GM23338 (cell line): ENCODE measurements around the gene KCNMA1. TPM values are rescaled to one million over a fixed set of nuclear protein-coding genes. Genes with fewer than 3 reads are reported as not detected.

Source experiments
- ATAC-seq: fragments of 200-7000 bp; cut with Tn5 transposase; 3 replicates; pipeline ENCODE4 v1.9.1; 2020
- DNase-seq: peaks from one replicate; pipeline ENCODE4 v3.0.0-alpha.2; 2015; ENCODE audit warnings: low spot score
- H2AFZ ChIP-seq: fragments of 200-600 bp; sonication (generic); 2 replicates; pipeline ENCODE4 v1.8.0; 2016; ENCODE audit warnings: antibody characterized with exemption, mild to moderate bottlenecking, moderate library complexity
- H3F3A ChIP-seq: fragments of 200-600 bp; sonication (generic); replicated peaks from 2 replicates; pipeline ENCODE4 v1.8.0; 2017; ENCODE audit warnings: antibody characterized with exemption, mixed run types, low read depth
- H3K27ac ChIP-seq: fragments of 200-600 bp; sonication (generic); 2 replicates; pipeline ENCODE4 v1.6.1; 2016; ENCODE audit warnings: low read depth
- H3K27me3 ChIP-seq: fragments of 200-600 bp; sonication (generic); 2 replicates; pipeline ENCODE4 v1.8.0; 2016; ENCODE audit warnings: mild to moderate bottlenecking, mixed run types, moderate library complexity; ENCODE audit not compliant: insufficient read depth
- H3K36me3 ChIP-seq: fragments of 200-600 bp; sonication (generic); 2 replicates; pipeline ENCODE4 v1.8.0; 2016; ENCODE audit warnings: mild to moderate bottlenecking; ENCODE audit not compliant: insufficient read depth
- H3K4me1 ChIP-seq: fragments of 200-600 bp; sonication (generic); 2 replicates; pipeline ENCODE4 v1.8.0; 2016; ENCODE audit warnings: mild to moderate bottlenecking, moderate library complexity; ENCODE audit not compliant: insufficient read depth
- H3K4me2 ChIP-seq: fragments of 200-600 bp; sonication (generic); 2 replicates; pipeline ENCODE4 v1.7.1; 2017; ENCODE audit warnings: mixed run types
- H3K4me3 ChIP-seq: fragments of 200-600 bp; sonication (generic); 2 replicates; pipeline ENCODE4 v1.6.1; 2016; ENCODE audit warnings: mixed run types
- H3K79me2 ChIP-seq: fragments of 200-600 bp; sonication (generic); replicated peaks from 2 replicates; pipeline ENCODE4 v1.8.0; 2017; ENCODE audit warnings: mild to moderate bottlenecking; ENCODE audit not compliant: insufficient read depth
- H3K9me2 ChIP-seq: fragments of 200-600 bp; sonication (generic); 2 replicates; pipeline ENCODE4 v1.8.0; 2017; ENCODE audit not compliant: insufficient read depth
- H4K20me1 ChIP-seq: fragments of 200-600 bp; sonication (generic); replicated peaks from 2 replicates; pipeline ENCODE4 v1.8.0; 2017; ENCODE audit warnings: mild to moderate bottlenecking; ENCODE audit not compliant: insufficient read depth
- H3K27ac Mint-ChIP-seq: 2 replicates; pipeline ENCODE4 v1.8.0; 2020; ENCODE audit warnings: inconsistent platforms, mild to moderate bottlenecking, moderate library complexity, mixed read lengths
- H3K27me3 Mint-ChIP-seq: 3 replicates; pipeline ENCODE4 v1.8.0; 2022; ENCODE audit warnings: low read depth, mild to moderate bottlenecking, moderate library complexity, mixed read lengths, inconsistent platforms; ENCODE audit not compliant: insufficient read depth, poor library complexity
- H3K36me3 Mint-ChIP-seq: 3 replicates; pipeline ENCODE4 v1.8.0; 2021; ENCODE audit warnings: low read depth, mild to moderate bottlenecking, inconsistent platforms, moderate library complexity, mixed read lengths
- H3K4me1 Mint-ChIP-seq: 3 replicates; pipeline ENCODE4 v1.8.0; 2020; ENCODE audit warnings: mild to moderate bottlenecking, inconsistent platforms, mixed read lengths
- H3K4me3 Mint-ChIP-seq: 3 replicates; pipeline ENCODE4 v1.8.0; 2021; ENCODE audit warnings: moderate library complexity, mild to moderate bottlenecking, inconsistent platforms, mixed read lengths
- H3K9me3 Mint-ChIP-seq: 3 replicates; pipeline ENCODE4 v1.8.0; 2020; ENCODE audit warnings: moderate library complexity, mild to moderate bottlenecking, inconsistent platforms, mixed read lengths
- CREB1 ChIP-seq: fragments of 250-450 bp; sonication (Bioruptor Pico); IDR thresholded peaks from 2 replicates; pipeline ENCODE4 v1.5.0; 2020; ENCODE audit warnings: low read depth, mild to moderate bottlenecking, moderate library complexity
- STAT1 ChIP-seq: IDR thresholded peaks from one replicate; pipeline ENCODE4 v1.6.1; 2016; ENCODE audit warnings: antibody characterized with exemption; ENCODE audit not compliant: unreplicated experiment
- ZNF114 ChIP-seq: fragments of 250-450 bp; sonication (Bioruptor Pico); IDR thresholded peaks from 2 replicates; pipeline ENCODE4 v1.5.0; 2020; ENCODE audit warnings: mild to moderate bottlenecking, moderate library complexity
- ZNF331 ChIP-seq: fragments of 250-450 bp; sonication (Bioruptor Pico); IDR thresholded peaks from 2 replicates; pipeline ENCODE4 v1.5.0; 2020; ENCODE audit warnings: low read depth, mild to moderate bottlenecking, moderate library complexity
- polyA plus RNA-seq: library from polyadenylated mRNA; unstranded; fragments of >200 nt; fragmentation: Nextera tagmentation; extraction: Ambion mirVana; gene quantifications from 2 replicates; pipeline ENCODE4 v1.2.1, GENCODE V29; 2016
- total RNA-seq: library from RNA; depleted of rRNA; stranded (reverse); fragments of >200 nt; shearing (Covaris generic); gene quantifications from 2 replicates; pipeline ENCODE4 v1.2.3, GENCODE V29; 2014
- TF ChIP-seq, protein P1 (sequence below): fragments of 250-450 bp; sonication (Bioruptor Pico); IDR thresholded peaks from 2 replicates; pipeline ENCODE4 v1.5.0; 2020; ENCODE audit warnings: mild to moderate bottlenecking, moderate library complexity

The KCNMA1 gene
- total and polyA plus RNA-seq, 2 experiments from 2014 or later, result 8.2 to 9.0 TPM

DNA sequence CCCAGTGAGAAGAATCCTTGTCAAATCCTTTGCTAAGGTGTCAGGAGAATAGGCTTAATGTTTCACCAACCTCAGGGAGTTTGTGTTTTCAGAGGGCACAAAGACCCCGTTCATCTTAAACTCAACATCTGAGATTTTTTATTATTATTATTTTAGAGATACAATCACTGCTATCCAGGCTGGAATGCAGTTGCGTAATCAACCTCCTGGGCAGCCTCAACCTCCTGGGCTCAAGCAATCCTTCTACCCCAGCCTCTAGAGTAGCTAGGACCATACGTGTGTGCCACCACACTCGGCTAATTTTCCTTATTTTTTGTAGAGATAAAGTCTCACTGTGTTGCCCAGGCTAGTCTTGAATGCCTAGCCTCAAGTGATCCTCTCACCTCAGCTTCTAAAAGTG lies 599.2 kb downstream of the KCNMA1 start (continued):
- TF ChIP-seq, protein P1, sequence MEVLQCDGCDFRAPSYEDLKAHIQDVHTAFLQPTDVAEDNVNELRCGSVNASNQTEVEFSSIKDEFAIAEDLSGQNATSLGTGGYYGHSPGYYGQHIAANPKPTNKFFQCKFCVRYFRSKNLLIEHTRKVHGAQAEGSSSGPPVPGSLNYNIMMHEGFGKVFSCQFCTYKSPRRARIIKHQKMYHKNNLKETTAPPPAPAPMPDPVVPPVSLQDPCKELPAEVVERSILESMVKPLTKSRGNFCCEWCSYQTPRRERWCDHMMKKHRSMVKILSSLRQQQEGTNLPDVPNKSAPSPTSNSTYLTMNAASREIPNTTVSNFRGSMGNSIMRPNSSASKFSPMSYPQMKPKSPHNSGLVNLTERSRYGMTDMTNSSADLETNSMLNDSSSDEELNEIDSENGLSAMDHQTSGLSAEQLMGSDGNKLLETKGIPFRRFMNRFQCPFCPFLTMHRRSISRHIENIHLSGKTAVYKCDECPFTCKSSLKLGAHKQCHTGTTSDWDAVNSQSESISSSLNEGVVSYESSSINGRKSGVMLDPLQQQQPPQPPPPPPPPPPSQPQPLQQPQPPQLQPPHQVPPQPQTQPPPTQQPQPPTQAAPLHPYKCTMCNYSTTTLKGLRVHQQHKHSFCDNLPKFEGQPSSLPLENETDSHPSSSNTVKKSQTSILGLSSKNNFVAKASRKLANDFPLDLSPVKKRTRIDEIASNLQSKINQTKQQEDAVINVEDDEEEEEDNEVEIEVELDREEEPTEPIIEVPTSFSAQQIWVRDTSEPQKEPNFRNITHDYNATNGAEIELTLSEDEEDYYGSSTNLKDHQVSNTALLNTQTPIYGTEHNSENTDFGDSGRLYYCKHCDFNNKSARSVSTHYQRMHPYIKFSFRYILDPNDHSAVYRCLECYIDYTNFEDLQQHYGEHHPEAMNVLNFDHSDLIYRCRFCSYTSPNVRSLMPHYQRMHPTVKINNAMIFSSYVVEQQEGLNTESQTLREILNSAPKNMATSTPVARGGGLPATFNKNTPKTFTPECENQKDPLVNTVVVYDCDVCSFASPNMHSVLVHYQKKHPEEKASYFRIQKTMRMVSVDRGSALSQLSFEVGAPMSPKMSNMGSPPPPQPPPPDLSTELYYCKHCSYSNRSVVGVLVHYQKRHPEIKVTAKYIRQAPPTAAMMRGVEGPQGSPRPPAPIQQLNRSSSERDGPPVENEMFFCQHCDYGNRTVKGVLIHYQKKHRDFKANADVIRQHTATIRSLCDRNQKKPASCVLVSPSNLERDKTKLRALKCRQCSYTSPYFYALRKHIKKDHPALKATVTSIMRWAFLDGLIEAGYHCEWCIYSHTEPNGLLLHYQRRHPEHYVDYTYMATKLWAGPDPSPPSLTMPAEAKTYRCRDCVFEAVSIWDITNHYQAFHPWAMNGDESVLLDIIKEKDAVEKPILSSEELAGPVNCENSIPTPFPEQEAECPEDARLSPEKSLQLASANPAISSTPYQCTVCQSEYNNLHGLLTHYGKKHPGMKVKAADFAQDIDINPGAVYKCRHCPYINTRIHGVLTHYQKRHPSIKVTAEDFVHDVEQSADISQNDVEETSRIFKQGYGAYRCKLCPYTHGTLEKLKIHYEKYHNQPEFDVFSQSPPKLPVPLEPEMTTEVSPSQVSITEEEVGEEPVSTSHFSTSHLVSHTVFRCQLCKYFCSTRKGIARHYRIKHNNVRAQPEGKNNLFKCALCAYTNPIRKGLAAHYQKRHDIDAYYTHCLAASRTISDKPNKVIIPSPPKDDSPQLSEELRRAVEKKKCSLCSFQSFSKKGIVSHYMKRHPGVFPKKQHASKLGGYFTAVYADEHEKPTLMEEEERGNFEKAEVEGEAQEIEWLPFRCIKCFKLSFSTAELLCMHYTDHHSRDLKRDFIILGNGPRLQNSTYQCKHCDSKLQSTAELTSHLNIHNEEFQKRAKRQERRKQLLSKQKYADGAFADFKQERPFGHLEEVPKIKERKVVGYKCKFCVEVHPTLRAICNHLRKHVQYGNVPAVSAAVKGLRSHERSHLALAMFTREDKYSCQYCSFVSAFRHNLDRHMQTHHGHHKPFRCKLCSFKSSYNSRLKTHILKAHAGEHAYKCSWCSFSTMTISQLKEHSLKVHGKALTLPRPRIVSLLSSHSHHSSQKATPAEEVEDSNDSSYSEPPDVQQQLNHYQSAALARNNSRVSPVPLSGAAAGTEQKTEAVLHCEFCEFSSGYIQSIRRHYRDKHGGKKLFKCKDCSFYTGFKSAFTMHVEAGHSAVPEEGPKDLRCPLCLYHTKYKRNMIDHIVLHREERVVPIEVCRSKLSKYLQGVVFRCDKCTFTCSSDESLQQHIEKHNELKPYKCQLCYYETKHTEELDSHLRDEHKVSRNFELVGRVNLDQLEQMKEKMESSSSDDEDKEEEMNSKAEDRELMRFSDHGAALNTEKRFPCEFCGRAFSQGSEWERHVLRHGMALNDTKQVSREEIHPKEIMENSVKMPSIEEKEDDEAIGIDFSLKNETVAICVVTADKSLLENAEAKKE (CRISPR knock-in tag), result no peak
- no peak for TF ChIP-seq STAT1

DNA sequence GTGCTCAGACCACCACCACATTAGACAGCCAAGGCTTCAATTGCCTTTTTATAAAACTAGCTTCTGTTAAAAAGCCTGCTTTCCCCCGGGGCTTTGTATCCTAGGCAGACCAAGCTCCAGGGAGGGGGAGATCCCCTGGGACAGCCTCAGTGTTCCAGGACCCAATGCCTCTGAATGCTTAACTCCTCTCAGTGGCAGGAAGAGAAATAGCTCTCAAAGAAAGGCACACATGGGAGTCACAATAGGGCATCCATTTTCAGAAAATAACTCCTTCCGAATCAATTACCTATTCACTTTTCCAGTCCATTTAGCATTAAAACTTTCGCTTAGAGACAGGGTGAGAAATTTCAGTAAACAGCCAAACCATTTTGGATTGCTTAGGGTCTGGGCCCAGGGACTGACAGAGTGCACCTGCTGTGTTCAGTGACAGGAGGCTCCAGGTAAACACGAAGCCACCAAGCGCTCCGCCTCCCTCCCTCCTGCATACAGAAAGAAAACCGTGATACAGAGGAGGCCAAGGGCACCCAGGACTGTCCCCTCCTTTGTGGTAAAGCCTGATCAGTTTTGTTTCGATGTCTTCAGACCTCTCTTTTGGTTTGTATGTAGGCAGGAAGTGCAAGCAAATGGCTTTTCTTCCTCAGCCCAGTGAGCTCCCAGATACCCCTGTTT lies 599.7 kb downstream of the KCNMA1 start:
- Histone ChIP-seq H3K27me3 (no peaks in the 10 kb centered on the region), H2AFZ (no peak overlapping the region), H3K4me3 (no peak overlapping the region), H3F3A (no peaks in the 10 kb centered on the region), H3K79me2 (no peaks in the 10 kb centered on the region), H3K9me2 (no peaks in the 10 kb centered on the region), H3K27ac (no peak overlapping the region), H3K4me1 (peaks cover 7% of the 10 kb centered on the region; the same call in 1 of the 2 replicates), H3K4me2 (no peak overlapping the region), H3K36me3 (no peaks in the 10 kb centered on the region), H4K20me1 (no peaks in the 10 kb centered on the region)
- Mint-ChIP-seq H3K27ac (no peak overlapping the region), H3K36me3 (no peaks in the 10 kb centered on the region), H3K4me3 (no peak overlapping the region), H3K27me3 (peaks cover 2% of the 10 kb centered on the region), H3K4me1 (peaks cover 25% of the 10 kb centered on the region), H3K9me3 (no peaks in the 10 kb centered on the region)
- peak; percentile 24 for DNase-seq
- ATAC-seq, result peak; percentile 80
- TF ChIP-seq CREB1 (no peak), ZNF114 (CRISPR knock-in tag) (no peak), ZNF331 (CRISPR knock-in tag) (no peak)
- TF ChIP-seq, protein P1 (CRISPR knock-in tag), result no peak
